Nephron progenitor cell (in vitro differentiated cells): ENCODE measurements around the gene RGS9BP.
"Not testable (repeated sequence)": the region's sequence is repeated elsewhere in the genome, so short reads cannot be mapped to it uniquely, and the experiment has no call there.

ENCODE experiments used
- DNase-seq: peaks from one replicate; pipeline ENCODE4 v3.0.0; 2021
- H3K27ac Mint-ChIP-seq: 2 replicates; pipeline ENCODE4 v1.8.0; 2021; ENCODE audit warnings: mild to moderate bottlenecking, moderate library complexity, mixed read lengths
- H3K27me3 Mint-ChIP-seq: 2 replicates; pipeline ENCODE4 v1.8.0; 2021; ENCODE audit warnings: mild to moderate bottlenecking, low read depth, mixed read lengths; ENCODE audit not compliant: poor library complexity
- H3K36me3 Mint-ChIP-seq: 2 replicates; pipeline ENCODE4 v1.8.0; 2021; ENCODE audit warnings: low read depth, mixed read lengths
- H3K4me1 Mint-ChIP-seq: 2 replicates; pipeline ENCODE4 v1.8.0; 2021; ENCODE audit warnings: mixed read lengths
- H3K4me3 Mint-ChIP-seq: 2 replicates; pipeline ENCODE4 v1.8.0; 2021; ENCODE audit warnings: mild to moderate bottlenecking, moderate library complexity, mixed read lengths
- H3K9me3 Mint-ChIP-seq: 2 replicates; pipeline ENCODE4 v1.8.0; 2021; ENCODE audit warnings: mild to moderate bottlenecking, moderate library complexity, mixed read lengths
- TF ChIP-seq, protein P1 (sequence below): fragments of 200-600 bp; sonication (generic); IDR thresholded peaks from 2 replicates; pipeline ENCODE4 v1.5.0; 2021; ENCODE audit warnings: antibody characterized with exemption

RGS9BP gene

GRCh38 chr19:32651729-32652140 lies 23.9 kb upstream of the RGS9BP start:
- peak overlapping the region; percentile 94 for H3K27ac Mint-ChIP-seq
- peaks cover 17% of the 10 kb centered on the region for H3K4me1 Mint-ChIP-seq

GRCh38 chr19:32652331-32652730 lies 23.3 kb upstream of the RGS9BP start:
- Mint-ChIP-seq H3K36me3 (peaks cover 25% of the 10 kb centered on the region), H3K4me1 (peaks cover 12% of the 10 kb centered on the region), H3K27ac (peak overlapping the region; percentile 67)
- H3K27me3 Mint-ChIP-seq, H3K4me3 Mint-ChIP-seq, DNase-seq, H3K9me3 Mint-ChIP-seq: not testable (repeated sequence)

More at GRCh38 chr19:32651729-32652140, 23.9 kb upstream of the RGS9BP start:
- H3K27me3 Mint-ChIP-seq: peaks cover 3% of the 10 kb centered on the region
- TF ChIP-seq, protein P1, sequence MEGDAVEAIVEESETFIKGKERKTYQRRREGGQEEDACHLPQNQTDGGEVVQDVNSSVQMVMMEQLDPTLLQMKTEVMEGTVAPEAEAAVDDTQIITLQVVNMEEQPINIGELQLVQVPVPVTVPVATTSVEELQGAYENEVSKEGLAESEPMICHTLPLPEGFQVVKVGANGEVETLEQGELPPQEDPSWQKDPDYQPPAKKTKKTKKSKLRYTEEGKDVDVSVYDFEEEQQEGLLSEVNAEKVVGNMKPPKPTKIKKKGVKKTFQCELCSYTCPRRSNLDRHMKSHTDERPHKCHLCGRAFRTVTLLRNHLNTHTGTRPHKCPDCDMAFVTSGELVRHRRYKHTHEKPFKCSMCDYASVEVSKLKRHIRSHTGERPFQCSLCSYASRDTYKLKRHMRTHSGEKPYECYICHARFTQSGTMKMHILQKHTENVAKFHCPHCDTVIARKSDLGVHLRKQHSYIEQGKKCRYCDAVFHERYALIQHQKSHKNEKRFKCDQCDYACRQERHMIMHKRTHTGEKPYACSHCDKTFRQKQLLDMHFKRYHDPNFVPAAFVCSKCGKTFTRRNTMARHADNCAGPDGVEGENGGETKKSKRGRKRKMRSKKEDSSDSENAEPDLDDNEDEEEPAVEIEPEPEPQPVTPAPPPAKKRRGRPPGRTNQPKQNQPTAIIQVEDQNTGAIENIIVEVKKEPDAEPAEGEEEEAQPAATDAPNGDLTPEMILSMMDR: no peak
- peak; percentile 58 for DNase-seq
- no peaks in the 10 kb centered on the region for H3K9me3 Mint-ChIP-seq
- no peak overlapping the region for H3K4me3 Mint-ChIP-seq
- H3K36me3 Mint-ChIP-seq: peaks cover 31% of the 10 kb centered on the region

GRCh38 chr19:32652894-32653598 lies 22.6 kb upstream of the RGS9BP start:
- Mint-ChIP-seq H3K27me3 (peaks cover 3% of the 10 kb centered on the region), H3K4me3 (no peak overlapping the region), H3K27ac (peak overlapping the region; percentile 67), H3K36me3 (peaks cover 25% of the 10 kb centered on the region), H3K4me1 (peaks cover 6% of the 10 kb centered on the region), H3K9me3 (no peaks in the 10 kb centered on the region)
- TF ChIP-seq, protein P1: no peak
- DNase-seq: no peak

DNA sequence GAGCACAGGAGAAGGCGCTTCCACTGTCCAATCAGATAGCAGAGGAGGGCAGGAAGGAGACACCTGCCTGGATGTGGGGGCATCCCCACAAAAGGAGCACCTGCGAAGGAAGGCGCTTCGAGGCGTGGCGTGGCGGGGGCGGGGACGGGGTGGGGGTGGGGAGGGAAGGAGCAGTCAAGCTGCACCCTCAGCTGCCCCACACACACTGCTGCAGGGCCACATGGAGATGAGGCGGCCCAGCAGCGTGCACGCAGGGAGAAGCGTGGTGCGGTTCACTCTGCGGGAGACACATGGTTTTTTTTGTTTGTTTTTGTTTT lies 22.1 kb upstream of the RGS9BP start:
- TF ChIP-seq, protein P1: no peak
- H3K4me1 Mint-ChIP-seq: peaks cover 6% of the 10 kb centered on the region
- no peak overlapping the region for H3K27ac Mint-ChIP-seq
- no peak overlapping the region for H3K4me3 Mint-ChIP-seq
- peaks cover 20% of the 10 kb centered on the region for H3K36me3 Mint-ChIP-seq
- no peak for DNase-seq
- peaks cover 3% of the 10 kb centered on the region for H3K27me3 Mint-ChIP-seq
- no peaks in the 10 kb centered on the region for H3K9me3 Mint-ChIP-seq

- H3K4me1 Mint-ChIP-seq: peaks cover 17% of the 10 kb centered on the region
- H3K4me3 Mint-ChIP-seq, H3K9me3 Mint-ChIP-seq, H3K27ac Mint-ChIP-seq, H3K27me3 Mint-ChIP-seq, DNase-seq: not testable (repeated sequence)
- H3K36me3 Mint-ChIP-seq: peaks cover 14% of the 10 kb centered on the region
Measured at GRCh38 chr19:32656379-32656778, 19.3 kb upstream of the RGS9BP start.

DNA sequence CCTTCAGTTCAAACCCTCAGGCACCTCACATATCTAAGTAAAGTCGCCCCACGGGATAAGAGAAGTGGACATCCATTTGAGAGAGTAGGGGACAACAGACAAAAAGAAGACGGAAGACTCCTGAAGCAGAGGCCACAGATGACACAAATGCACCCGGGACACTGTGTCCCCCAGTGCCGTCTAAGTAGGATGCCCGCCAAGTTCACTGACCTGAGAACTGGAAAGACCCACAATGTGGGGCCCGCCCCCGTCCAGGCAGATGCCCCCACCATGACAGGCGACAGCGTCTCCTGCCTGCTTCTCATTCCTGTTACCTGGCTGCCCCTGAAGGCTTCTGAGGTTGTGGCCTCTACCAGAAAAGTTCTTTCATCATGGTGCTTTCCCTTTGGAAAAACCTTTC lies 17.6 kb upstream of the RGS9BP start:
- DNase-seq: no peak
- peaks cover 11% of the 10 kb centered on the region for H3K4me1 Mint-ChIP-seq
- H3K9me3 Mint-ChIP-seq: no peaks in the 10 kb centered on the region
- TF ChIP-seq, protein P1: no peak
- H3K27ac Mint-ChIP-seq: no peak overlapping the region
- H3K4me3 Mint-ChIP-seq: no peak overlapping the region
- H3K27me3 Mint-ChIP-seq: no peaks in the 10 kb centered on the region
- H3K36me3 Mint-ChIP-seq: peaks cover 12% of the 10 kb centered on the region

GRCh38 chr19:32658527-32658926 lies 17.1 kb upstream of the RGS9BP start:
- H3K4me1 Mint-ChIP-seq: peaks cover 11% of the 10 kb centered on the region
- H3K36me3 Mint-ChIP-seq: peaks cover 16% of the 10 kb centered on the region
- TF ChIP-seq, protein P1: no peak
- H3K4me3 Mint-ChIP-seq: no peak overlapping the region
- H3K9me3 Mint-ChIP-seq: no peaks in the 10 kb centered on the region
- no peak for DNase-seq
- H3K27me3 Mint-ChIP-seq: no peaks in the 10 kb centered on the region
- no peak overlapping the region for H3K27ac Mint-ChIP-seq
